Superior temporal gyrus (tissue), 1 donor: Measurements from ENCODE around the gene CANT1.

Experiments
- DNase-seq: peaks from one replicate; pipeline ENCODE4 v3.0.0-alpha.2; 2016; ENCODE audit errors: extremely low spot score

Gene CANT1

DNA sequence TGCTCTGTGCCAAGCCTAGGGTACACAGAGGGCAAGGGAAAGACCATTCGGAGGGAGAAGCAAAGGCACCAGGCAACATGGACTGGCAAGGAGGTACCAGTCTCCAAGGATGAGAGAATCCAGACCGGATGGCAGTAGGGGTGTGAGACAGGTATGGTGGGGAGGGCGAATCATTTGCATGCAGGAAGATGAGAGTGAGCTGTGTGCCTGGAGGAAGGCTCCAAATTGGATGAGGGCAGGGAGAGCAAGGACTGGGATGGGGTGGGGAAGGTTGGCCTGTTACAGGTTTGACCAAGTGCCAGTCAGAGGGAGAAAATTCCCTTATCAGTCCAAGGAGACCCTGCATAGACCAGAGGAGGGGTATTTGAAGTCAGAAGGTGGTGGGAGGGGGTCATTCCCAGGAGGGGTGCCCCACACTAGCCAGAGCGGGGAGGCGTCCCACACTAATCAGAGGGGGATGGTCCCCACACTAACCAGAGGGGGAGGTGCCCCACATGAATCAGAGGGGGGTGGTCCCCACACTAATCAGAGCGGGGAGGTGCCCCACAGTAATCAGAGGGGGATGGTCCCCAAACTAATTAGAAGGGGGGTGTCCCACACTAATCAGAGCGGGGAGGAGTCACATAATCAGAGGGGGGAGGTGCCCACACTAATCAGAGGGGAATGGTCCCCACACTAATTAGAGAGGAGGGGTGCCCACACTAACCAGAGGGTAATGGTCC is 737 bp downstream of the CANT1 start:
- no peak for DNase-seq

DNA sequence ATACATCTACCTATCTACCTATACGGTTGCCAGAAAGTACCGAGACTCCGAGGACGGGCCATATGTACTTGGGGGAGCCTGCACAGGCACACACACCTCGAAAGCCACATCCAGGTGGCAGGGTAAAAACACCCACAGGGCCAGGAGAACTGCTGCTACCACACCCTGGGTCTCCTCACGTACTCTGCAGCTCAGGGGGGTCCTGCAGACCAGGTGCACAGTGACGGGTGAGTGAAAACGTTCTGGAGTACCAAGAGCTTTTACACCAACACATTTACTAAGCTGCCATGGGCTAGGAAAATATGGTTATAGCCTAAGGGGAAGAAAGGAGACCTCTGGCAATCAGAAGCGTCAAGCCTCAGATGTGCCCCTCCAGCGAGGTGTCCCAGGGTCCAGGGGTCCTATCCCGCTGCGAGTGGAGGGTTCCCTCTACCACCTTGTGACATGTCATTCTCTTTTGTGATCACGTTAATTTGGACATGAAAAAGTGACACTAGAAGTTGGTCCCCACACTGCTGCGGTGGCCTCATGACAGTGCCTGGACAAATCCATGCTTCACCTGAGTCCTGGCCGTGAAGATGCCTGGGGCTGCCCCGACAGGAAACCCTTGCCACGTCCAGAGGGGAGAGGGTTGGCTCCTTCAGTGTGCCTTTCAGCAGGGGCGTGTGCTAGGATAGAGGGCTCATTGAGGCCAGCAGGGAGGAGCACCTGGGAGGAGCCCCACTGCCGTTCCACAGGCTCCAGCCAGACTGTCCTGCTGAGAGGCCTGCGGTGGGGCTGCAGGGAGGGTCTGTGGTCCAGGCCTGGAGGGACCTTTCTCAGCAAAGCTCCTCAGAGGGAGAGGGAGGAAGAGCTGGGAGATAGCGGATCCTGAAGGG is 1.8 kb downstream of the CANT1 start:
- DNase-seq = no peak

DNA sequence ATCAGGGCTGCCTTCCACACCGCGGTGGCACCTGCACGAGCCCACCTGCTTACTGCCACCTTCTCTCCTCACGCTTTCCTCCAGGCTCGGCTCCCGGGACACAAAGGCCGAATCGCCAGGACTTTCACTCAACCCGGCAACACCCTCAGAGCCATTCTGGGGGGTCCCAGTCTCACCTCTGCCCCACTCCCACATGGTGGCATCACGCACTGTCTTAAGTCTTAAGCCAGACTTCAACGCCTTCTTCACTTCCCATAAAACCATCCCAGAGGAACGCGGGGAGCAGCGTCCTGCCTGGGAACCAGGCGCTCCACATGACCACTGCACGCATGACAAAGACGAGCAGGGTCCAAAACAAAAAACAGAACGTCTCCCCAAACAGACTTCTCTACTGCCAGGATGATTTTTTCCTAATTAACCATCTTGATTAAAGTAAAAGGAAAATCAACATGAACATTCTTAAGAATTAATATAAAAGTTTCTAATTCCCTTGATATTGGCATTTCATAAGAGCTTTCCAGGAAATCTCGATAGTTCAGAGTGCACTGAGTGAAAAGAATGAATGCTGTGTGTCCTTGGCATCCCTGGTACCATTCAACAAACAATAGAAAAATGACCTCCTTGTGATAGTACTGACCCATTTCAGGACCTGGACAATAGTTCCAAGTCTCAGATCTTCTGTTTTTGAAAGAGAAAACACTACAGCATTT is 2.6 kb downstream of the CANT1 start:
- DNase-seq = peak; percentile 55

DNA sequence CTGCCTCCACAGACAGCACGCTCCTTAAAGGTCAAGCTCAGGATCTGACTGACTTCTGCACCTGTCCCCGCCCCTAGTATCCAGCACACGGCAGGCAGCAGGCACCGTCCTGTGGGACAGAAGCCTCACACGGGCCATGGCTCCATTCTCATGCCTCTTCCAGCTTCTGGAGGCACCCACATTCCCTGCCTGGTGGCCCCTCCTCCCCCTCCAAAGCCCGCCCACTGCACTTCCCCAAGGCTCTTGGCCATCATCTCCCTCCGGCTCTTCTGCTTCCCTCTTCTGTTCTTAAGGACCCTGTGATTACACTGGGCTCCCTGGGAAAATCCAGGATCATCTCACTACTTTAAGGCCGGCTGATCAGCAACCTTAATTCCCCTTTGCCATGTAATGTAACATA is 3.5 kb downstream of the CANT1 start:
- DNase-seq = no peak

DNA sequence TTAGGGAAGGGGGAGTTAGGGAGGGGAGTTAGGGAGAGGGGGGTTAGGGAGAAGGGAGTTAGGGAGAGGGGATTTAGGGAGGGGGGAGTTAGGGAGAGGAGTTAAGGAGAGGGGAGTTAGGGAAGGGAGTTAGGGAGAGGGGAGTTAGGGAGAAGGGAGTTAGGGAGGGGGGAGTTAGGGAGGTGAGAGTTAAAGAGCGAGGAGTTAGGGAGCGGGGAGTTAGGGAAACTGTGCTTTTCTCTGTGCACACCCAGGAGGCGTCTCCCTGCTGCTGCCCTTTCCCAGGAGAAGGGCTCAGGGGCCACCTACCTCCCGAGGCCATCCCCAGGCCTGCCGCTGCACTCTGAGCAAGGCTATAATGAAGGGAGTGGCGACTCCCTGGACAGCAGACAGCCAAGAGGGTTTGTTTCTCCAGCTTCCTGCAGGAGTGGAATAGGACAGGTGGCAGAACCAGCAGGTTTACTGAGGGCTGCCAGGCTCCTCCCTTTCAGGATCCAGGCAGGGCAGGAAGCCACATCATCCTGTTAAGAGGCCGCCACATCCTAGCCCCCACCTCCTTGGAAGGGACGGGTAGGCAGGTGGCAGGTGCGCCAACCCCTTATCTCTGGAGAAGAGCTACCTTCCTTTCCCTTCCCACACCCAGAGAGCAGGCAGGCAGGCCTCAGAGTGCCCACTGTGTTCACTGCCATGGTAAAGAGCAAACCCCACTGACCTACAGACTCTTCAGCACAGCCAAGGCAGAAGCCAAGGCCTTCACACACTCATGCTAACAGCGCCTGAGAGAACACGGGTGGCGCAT is 4.3 kb downstream of the CANT1 start:
- no peak for DNase-seq

DNA sequence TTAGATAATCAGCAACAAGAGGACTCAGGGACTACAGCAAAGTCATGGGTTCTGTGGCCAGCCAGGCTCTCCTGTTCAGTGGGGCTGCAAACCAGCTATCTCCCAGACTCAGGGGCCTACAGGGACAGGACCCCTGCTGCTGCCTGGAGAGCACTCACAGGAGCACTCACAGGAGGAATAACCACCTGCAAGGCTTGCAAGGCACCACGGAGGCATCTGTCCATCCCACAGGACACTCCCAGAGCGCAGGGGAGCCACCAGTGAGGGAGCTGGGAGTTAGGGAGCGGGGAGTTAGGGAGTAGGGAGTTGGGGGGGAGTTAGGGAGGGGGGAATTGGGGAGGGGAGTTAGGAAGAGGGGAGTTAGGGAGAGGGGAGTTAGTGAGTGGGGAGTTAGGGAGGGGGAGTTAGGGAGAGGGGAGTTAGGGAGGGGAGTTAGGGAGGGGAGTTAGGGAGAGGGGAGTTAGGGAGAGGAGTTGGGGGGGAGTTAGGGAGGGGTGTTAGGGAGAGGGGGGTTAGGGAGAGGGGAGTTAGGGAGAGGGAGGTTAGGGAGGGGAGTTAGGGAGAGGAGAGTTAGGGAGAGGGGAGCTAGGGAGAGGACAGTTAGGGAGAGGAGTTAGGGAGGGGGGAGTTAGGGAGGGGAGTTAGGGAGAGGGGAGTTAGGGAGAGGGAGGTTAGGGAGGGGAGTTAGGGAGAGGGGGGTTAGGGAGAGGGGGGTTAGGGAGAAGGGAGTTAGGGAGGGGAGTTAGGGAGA is 5.7 kb downstream of the CANT1 start:
- no peak for DNase-seq

DNA sequence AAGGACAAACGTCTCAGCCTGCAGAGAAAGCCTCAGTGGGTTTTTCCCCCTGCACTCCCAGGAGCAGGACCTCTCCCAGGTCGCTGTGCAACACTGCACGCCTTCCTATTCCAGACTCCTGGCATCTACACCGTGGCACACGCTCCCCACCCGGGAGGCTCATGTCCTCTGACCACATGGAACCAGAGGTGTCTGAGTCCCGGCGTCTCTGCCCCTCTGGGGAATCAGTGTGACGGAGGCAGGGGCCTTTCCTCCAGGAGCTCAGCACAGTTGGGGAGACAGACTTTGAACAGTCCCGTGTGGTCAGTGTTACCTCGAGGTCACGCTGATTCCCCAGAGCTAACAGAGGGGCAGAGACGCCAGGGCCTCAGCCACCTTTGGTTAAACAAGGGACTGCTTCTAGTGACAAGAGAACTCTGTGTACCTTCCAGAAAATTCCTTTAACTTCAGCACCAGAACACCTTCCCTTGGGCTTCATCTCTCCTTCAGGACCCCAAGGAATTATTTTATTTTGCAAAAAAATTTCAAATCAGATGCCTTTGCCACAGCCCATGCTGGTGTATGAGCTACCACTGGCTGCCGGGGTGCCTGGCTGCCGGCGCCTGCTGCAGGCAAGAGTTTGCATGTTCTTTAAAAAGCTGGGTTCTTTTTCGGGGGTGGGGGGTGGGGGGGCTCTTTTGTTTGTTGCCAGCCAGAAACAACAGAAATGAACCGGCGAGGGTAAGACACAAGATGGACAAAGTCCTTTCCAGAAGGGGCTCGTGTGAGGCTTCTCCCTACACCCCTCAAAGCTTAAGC is 6.6 kb downstream of the CANT1 start:
- no peak for DNase-seq

DNA sequence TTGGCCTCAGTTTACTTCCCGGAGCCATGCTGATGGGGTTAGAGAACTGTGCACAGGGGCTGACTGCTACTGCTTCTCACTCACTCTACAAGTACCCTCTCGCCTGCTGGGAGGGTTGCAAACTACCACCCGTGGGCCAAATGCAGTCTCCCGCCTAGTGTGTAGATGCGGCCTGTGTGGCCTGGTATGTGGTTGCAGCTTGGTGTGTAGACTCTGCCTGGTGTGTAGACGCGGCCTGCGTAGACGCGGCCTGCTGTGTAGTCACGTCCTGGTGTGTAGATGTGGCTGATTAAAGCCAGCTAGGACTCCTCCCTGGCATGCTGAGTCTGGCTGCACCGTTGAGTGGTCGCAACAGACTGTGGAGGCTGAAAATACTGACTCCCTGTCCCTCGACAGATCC is 7.3 kb downstream of the CANT1 start:
- no peak for DNase-seq

DNA sequence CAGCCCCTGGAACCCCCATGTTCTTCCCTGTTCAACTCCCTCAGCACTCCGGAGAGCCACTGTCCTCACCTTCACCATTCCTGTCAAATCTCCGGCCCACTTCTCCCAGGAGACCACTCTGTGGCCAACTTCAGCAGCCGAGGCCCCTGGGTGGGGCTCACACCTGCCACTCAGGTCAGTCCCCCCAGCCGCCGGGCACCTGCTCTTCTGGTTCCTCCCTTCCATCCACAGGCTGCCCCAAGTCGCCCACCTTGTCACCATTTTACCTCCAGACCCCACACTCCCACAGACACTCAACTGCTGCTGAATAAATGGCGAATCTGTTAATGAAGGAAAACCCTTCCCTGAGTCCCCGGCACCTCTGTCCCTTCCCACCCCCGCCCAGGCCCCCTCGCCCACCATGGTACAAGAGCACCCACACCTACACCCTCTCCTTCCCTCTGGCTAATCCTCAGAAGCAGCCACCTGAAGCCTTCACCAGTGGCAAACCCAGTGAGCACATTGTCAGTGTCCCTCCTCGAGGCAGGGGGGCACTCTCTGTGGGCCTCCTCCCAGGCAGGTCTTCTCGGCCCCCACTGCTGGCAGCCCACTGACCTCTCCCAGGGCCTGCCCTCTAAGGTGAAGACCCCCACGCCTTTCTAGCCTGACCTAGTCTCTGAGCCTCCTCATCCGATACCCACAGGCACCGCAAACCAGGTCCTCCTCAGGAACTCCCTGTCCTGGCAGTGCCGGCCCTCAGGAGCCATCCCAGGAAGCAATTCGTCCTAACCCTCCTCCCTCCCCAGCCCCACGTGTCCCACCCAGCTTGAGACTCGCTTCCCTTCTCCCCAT is 8.2 kb downstream of the CANT1 start:
- DNase-seq = no peak

DNA sequence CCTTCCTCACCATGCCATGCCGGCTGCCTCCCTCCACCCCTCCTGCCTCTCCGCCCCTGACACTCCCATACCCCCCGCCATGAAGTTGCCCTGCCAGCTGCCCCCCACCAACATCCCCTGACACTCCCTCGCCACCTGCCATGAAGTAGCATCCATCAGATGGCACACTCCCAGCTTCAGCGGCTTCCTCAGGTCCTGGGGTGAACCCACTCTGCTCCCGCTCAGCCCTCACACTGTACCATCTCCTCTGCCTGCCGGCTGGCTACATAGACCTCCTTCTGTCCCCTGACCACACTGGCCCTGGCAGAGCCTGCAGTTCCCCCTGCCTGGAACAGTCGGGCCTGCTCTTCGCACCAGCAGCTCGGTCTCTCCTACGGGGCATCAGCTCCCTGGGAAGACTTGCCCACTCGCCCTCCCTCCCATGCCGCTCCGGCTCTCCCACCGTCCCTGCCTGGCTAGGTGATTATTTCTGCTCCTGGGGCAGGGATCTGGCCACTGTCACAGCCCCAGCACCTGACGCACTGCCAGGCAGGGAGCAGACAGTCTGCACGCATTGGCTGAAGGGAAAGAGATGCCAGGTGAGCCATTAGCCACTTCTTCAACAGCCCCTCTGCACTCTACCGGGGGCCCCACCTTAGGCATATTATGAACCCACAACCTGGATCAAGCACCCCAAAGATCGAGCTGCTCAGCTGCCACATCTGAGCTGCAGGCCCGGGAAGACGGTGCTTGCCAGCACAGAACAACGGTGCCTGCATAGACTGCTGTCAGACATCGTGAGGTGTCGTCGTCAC is 9.0 kb downstream of the CANT1 start:
- no peak for DNase-seq

DNA sequence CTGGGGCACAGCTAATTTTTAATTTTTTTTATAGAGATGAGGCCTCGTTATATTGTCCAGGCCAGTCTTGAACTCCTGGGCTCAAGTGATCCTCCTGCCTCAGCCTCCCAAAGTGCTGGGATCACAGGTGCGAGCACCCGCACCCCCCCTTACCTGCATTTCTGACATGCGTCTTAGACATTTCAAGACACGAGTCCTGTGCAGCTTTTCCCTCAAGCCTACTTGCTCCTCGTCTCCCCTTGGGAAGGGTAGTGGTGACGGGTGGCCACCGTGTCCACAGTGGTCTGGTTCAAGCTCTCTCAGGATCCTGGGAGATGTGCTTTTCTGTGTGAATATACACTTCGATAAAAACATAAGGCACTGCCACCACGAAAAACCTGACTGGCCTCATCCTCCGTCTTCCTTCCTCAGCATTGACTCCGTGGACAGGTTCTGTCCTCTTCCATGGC is 9.6 kb downstream of the CANT1 start:
- DNase-seq = no peak

DNA sequence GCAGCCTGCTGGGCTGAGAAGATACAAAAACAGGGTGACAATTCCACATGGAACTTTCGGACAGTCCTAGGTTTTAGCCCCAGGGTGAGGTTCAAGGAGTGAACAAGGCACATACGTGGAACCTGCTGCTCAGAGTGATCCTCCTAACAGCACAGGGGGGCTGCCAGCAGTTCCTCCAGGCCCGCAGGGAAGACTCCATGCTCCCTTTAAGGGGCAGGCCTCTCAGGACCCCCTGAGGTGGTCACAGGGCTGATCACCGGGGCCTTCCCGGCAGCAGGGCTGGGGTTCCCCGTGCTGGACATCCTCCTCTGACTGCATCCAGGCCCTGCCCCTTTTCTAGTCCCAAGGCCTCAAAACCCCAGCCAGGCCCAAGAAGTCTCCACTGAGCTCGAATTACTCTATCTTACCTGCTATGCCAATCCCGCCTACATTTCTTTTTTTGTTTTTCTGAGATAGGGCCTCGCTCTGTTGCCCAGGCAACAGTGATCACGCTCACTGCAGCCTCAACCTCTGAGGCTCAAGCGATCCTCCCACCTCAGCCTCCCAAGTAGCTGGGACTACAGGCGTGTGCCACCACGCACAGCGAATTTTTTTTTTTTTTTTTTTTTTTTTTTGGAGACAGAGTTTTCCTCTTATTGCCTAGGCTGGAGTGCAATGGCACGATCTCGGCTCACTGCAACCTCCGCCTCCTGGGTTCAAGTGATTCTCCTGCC is 10.4 kb downstream of the CANT1 start:
- no peak for DNase-seq

DNA sequence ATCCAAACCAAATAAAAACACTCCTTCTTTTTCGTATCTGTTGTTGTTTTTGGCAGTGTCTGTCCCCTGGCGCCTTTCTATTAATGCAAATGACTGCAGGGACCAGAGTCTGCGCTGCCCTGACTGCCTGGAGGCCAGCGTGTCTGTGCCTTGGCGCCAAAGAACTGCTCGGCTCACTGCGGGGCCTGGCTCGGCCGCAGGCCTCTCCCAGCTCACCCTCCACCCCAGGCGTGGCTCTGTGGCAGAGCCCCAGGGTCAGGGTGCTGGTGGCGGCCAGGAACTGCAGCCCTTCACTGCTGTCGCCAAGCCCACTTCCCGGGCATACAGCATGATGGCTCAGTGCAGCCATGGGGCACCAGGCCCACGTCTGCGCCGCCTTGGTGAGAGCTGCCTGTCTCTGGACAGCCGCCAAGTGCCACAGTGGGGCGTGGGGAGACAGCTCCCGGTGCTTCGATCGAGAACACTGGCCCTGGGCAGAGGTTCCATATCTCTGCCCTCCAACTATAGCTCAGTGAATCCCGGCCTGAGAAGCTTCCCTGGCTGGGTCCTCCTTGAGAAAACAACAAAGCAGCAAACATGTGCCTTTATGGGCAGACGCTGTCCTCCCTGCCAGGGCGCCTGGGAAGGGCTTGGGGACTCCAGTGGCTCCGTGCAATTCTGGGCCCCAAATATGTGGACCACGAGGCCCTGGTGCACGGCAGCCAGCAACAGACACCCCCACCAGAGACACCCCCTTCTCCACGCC is 11.1 kb downstream of the CANT1 start:
- no peak for DNase-seq

DNA sequence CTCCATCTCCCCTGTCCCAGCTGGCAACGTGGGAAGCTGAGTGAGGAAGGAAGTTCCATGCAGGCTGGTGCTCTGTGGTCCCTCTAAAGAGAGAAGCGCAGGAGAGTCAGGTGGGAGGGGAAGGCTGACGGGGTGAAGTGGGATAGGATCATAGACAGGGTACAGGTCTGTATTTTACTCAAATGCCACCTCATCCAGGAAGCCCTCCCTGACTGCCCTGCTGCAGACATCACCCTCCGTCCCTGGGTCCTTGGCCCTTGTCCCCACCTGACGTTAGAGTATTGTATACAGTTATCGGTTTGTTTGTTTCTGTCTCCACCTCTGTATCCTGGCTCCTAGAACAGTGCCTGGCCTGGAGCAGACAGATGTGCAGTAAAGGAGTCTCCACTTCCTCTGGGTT is 11.7 kb downstream of the CANT1 start:
- DNase-seq = no peak

DNA sequence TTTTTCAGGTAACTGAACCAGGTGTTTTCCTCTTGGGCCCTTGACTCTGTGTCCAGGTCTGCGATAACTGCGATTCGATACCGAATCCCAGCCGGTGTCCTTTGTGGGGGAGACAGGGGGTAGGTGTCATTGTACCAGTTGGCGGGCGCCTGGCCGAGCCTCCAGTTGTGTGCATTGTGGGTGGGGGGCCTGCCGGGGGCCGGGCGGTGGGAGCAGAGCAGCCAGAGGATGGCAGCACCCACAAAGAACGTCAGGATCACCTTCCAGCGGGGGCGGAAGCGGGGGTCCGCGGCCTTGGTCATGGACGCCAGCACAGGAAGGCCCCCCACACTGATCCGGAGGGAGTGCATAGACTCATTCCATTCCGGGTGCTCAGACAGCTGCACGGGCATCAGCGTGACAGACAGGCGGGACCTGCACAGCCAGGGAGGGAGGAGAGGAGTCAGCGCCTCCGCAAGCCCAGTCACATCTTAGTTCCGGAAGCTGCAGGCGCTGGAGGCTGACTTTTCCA is 12.3 kb downstream of the CANT1 start:
- no peak for DNase-seq

DNA sequence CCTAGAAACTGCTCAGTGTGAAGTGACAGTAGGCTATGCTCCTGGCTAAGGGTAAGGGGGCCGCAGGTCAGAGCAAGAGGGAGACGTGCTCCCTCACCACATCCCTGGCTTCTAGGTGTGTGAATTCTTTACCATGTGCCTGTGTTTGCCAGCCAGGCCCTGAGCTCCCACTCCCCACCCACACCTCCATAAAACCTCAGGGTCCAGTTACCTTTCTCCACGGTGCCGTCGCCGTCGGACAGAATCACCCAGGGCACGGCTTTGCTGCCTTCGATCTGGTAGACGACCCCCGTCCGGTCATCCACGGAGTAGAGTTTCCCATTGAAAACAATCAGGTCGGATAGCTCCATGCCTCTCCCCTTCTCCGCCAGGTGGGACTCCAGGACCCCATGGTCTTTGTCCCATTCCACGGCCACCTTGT is 12.8 kb downstream of the CANT1 start:
- DNase-seq = no peak
